Central memory CD8-positive, alpha-beta T cell (primary cell): ENCODE results near the gene MAK.
A peak's percentile ranks its signal among the peaks of the same experiment; 100 is the strongest.
"Not testable (repeated sequence)": the region's sequence is repeated elsewhere in the genome, so short reads cannot be mapped to it uniquely, and the experiment has no call there.

Source experiments
- ATAC-seq: fragments of 150-1000 bp; cut with Tn5 transposase; replicated peaks from 2 replicates; pipeline ENCODE4 v1.10.0; 2022; ENCODE audit warnings: mild to moderate bottlenecking, moderate FRiP score, moderate number of reproducible peaks; ENCODE audit not compliant: poor library complexity, severe bottlenecking; ENCODE audit errors: extremely low read depth
- DNase-seq, 2 donors: peaks; one replicate each; pipeline ENCODE4 v3.0.0; 2021; ENCODE audit warnings: low spot score in 2 of 2
- H3K27ac Mint-ChIP-seq: one replicate; pipeline ENCODE4 v1.8.0; 2022; ENCODE audit warnings: low read depth, mild to moderate bottlenecking, moderate library complexity, mixed read lengths
- H3K27me3 Mint-ChIP-seq: one replicate; pipeline ENCODE4 v1.8.0; 2022; ENCODE audit warnings: mixed read lengths
- H3K36me3 Mint-ChIP-seq: one replicate; pipeline ENCODE4 v1.8.0; 2022; ENCODE audit warnings: mild to moderate bottlenecking, moderate library complexity, mixed read lengths; ENCODE audit not compliant: insufficient read depth
- H3K4me1 Mint-ChIP-seq: one replicate; pipeline ENCODE4 v1.8.0; 2022; ENCODE audit warnings: mixed read lengths
- H3K4me3 Mint-ChIP-seq: one replicate; pipeline ENCODE4 v1.8.0; 2022; ENCODE audit warnings: mild to moderate bottlenecking, moderate library complexity, mixed read lengths
- H3K9me3 Mint-ChIP-seq: one replicate; pipeline ENCODE4 v1.8.0; 2022; ENCODE audit warnings: mixed read lengths

Gene MAK, protein sequence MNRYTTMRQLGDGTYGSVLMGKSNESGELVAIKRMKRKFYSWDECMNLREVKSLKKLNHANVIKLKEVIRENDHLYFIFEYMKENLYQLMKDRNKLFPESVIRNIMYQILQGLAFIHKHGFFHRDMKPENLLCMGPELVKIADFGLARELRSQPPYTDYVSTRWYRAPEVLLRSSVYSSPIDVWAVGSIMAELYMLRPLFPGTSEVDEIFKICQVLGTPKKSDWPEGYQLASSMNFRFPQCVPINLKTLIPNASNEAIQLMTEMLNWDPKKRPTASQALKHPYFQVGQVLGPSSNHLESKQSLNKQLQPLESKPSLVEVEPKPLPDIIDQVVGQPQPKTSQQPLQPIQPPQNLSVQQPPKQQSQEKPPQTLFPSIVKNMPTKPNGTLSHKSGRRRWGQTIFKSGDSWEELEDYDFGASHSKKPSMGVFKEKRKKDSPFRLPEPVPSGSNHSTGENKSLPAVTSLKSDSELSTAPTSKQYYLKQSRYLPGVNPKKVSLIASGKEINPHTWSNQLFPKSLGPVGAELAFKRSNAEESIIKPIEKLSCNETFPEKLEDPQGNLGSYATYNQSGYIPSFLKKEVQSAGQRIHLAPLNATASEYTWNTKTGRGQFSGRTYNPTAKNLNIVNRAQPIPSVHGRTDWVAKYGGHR

DNA sequence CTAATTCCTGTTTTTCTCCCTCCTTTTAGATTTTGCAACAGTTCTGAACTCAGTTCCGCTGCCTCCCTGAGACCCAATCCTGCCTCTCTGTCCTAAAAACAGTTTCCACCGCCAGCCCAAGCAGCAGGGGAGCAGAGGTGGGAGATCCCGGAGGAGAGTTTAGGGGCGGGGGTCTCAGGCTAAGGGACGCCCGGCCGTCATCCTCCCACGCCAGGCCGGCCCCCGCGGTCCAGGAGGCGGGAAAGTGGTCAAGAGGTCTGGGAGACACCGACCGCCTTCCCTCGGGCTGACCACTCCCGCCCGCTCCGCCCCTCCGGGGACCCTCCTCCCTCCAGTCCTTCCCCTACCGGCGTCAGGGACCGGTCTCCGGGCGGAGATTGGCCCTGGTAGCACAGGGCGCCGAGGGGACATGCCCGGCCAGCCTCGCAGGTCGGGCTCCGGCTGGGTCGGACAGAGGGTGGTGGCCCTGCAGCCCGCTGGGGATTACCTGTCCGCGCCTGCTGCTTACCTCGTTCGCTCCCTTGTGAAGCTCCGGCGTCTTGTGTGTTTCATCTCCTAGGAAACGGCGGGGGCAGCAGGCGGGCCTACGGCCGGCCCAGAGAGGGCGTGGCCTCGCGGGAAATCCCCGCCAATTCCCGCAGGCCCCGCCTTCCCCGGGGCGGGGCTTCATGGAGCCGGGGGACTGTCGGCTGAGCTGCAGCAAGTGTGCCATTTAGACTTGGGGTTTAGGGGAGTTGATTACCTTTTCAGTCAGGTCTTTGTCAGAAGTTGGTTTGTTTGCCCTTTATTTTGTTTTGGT, at the start of gene MAK:
Gene MAK (minus strand): TSS at position 545 of the 799 bp plus-strand sequence. CDS start 7,891 bp downstream, outside the sequence.
- ATAC-seq (peak; percentile 92), DNase-seq (peak; percentile 77 to 86)
- H3K9me3 Mint-ChIP-seq: no peaks in the 10 kb centered on the region
- H3K36me3 Mint-ChIP-seq: peaks cover 8% of the 10 kb centered on the region
- peak within 1 kb of the TSS; percentile 72 for H3K27ac Mint-ChIP-seq
- peak within 1 kb of the TSS; percentile 66 for H3K4me3 Mint-ChIP-seq
- peaks cover 22% of the 10 kb centered on the region for H3K4me1 Mint-ChIP-seq
- H3K27me3 Mint-ChIP-seq: peaks cover 87% of the 10 kb centered on the region

DNA sequence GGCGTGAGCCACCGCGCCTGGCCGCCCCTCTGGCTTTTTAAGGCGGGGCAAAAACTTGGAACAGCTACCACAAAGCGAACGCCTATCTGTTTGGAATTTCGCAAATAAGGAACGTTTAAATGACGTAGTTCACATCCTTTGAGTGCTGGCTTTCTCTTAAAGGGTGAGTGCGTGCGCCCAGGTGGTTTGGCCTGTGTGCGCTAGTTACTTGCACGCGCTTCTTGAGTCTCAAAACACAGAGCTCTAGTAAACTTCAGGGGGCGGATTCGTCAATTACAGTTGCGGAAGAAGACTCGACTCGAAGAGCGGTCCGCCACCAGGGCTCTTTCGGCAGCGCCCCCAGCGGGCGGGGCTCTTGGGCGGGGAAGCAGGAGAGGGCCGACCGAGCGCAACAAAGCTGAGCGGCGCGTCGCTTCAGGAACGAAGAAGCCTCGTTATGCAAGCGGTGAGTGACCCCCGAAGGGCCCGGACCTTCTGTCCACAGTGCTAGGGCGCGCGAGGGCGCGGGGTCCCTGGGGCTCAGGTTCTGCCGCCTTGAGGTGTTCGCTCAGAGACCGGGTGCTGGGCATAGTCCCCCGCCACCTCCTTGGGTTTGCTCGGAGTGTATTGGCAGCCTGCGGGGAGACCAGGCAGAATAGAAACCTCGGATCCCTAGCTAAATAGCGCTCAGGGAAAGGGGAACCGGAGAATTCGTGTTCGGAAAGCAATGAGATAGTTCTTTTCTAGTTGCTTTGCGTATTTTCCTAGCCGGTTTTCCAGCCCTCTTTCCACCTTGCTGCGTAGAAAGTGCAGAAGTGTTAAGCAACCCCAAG, 48.6 kb upstream of the MAK start, which contains the start of gene SYCP2L:
Gene SYCP2L (plus strand): TSS at position 362 of the 812 bp plus-strand sequence. CDS start 75 bp downstream, at position 437.
- Mint-ChIP-seq H3K27me3 (peaks cover 92% of the 10 kb centered on the region), H3K9me3 (no peaks in the 10 kb centered on the region), H3K27ac (no peak within 1 kb of the TSS), H3K4me3 (no peak within 1 kb of the TSS), H3K36me3 (no peaks in the 10 kb centered on the region), H3K4me1 (no peaks in the 10 kb centered on the region)
- ATAC-seq (no peak), DNase-seq (no peak)

DNA sequence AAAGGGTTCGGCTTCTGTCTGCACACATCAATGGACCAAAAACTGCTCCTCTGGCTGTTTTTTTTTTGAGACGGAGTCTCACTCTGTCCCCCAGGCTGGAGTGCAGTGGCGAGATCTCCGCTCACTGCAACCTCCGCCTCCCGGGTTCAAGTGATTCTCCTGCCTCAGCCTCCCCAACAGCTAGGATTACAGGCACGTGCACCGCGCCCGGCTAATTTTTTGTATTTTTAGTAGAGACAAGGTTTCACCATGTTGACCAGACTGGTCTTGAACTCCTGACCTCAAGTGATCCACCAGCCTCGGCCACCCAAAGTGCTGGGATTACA, 48.0 kb upstream of the MAK start:
- not testable (repeated sequence) for H3K36me3 Mint-ChIP-seq, H3K9me3 Mint-ChIP-seq, ATAC-seq, DNase-seq, H3K4me1 Mint-ChIP-seq, H3K27ac Mint-ChIP-seq, H3K4me3 Mint-ChIP-seq
- H3K27me3 Mint-ChIP-seq: peaks cover 92% of the 10 kb centered on the region

- no peaks in the 10 kb centered on the region for H3K4me1 Mint-ChIP-seq
- H3K4me3 Mint-ChIP-seq: no peak overlapping the region
- DNase-seq (no peak), ATAC-seq (no peak)
- H3K27ac Mint-ChIP-seq: no peak overlapping the region
- no peaks in the 10 kb centered on the region for H3K9me3 Mint-ChIP-seq
- H3K36me3 Mint-ChIP-seq: no peaks in the 10 kb centered on the region
- H3K27me3 Mint-ChIP-seq: peaks cover 92% of the 10 kb centered on the region
These were observed 46.1 kb upstream of the MAK start for GRCh38 chr6:10884245-10884972.

DNA sequence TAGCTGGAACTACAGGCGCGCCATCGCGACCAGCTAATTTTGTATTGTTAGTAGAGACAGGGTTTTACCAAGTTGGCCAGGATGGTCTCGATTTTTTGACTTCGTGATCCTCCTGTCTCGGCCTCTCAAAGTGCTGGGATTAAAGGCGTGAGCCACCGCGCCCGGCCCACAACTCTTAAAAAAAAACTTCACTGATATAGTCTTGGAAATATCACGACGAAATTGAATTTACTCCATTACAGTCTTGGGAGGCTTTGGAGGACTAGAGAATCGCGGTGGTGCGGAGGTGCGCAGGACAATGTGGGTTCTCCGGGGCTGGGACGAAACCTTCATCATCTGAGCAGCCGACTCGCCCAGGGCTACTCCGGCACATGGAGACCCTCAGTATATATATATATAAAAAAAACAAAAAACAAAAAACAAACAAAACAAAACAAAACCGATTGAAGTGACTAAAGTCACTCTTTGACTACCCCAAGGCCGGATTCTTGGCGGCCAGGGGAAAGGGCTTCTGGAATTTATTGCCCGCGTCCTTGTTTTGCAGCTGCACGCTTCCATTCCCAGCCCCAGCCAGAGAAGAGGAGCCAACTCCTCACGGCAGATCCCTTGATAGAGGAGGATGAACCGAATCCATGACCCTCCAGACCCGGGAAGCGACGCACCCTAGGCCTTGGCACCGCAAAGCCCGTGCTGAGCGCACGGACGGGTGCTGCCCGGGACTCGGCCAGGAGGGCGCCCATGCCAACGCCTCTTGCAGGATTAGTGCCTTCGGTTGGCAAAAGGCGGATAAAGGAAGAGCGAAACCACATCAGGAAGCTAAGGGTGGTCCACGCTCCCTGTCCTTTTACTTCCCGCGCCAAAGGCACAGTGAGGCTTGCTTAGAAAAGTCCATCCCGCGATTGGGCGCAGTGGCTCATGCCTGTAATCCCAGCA, 45.2 kb upstream of the MAK start:
- H3K27ac Mint-ChIP-seq: no peak overlapping the region
- no peak for DNase-seq
- H3K4me1 Mint-ChIP-seq: no peaks in the 10 kb centered on the region
- ATAC-seq: no peak
- no peaks in the 10 kb centered on the region for H3K9me3 Mint-ChIP-seq
- H3K27me3 Mint-ChIP-seq: peaks cover 87% of the 10 kb centered on the region
- H3K36me3 Mint-ChIP-seq: no peaks in the 10 kb centered on the region
- H3K4me3 Mint-ChIP-seq: no peak overlapping the region

GRCh38 chr6:10882657-10883171, 44.4 kb upstream of the MAK start:
- Mint-ChIP-seq H3K4me1 (no peaks in the 10 kb centered on the region), H3K9me3 (no peaks in the 10 kb centered on the region), H3K27ac (no peak overlapping the region), H3K36me3 (no peaks in the 10 kb centered on the region), H3K4me3 (no peak overlapping the region), H3K27me3 (peaks cover 78% of the 10 kb centered on the region)
- no peak for ATAC-seq
- DNase-seq: no peak

GRCh38 chr6:10882253-10882630, 43.9 kb upstream of the MAK start:
- not testable (repeated sequence) for H3K36me3 Mint-ChIP-seq, H3K27ac Mint-ChIP-seq, H3K4me3 Mint-ChIP-seq, H3K4me1 Mint-ChIP-seq, ATAC-seq, DNase-seq, H3K9me3 Mint-ChIP-seq
- peaks cover 74% of the 10 kb centered on the region for H3K27me3 Mint-ChIP-seq

DNA sequence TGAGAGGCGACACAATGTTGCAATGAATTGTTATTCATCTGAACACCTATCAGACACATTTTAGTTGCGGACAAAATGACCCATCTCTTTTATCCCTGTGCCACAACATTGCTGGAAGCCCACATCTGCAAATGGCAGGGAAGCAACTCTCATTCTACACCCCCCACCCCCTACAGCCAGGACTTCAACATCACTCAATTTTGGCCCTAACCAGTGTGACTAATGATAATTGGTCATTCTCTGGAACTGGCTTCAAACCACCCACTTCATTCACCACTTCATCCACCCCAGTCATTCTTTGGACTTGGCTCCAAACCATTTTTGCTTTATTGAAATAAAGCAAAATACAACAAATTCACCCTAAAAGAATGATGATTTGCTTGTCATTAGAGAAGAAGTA, 42.0 kb upstream of the MAK start:
- no peaks in the 10 kb centered on the region for H3K4me1 Mint-ChIP-seq
- H3K27me3 Mint-ChIP-seq: peaks cover 61% of the 10 kb centered on the region
- DNase-seq: no peak
- H3K36me3 Mint-ChIP-seq: no peaks in the 10 kb centered on the region
- H3K9me3 Mint-ChIP-seq: no peaks in the 10 kb centered on the region
- no peak overlapping the region for H3K27ac Mint-ChIP-seq
- no peak overlapping the region for H3K4me3 Mint-ChIP-seq
- no peak for ATAC-seq

GRCh38 chr6:10877871-10878270, 39.5 kb upstream of the MAK start:
- Mint-ChIP-seq H3K9me3 (no peaks in the 10 kb centered on the region), H3K4me1 (no peaks in the 10 kb centered on the region), H3K27ac (no peak overlapping the region), H3K36me3 (no peaks in the 10 kb centered on the region), H3K4me3 (no peak overlapping the region), H3K27me3 (peaks cover 53% of the 10 kb centered on the region)
- DNase-seq: no peak
- ATAC-seq: no peak

- Mint-ChIP-seq H3K4me3 (no peak overlapping the region), H3K27me3 (peaks cover 45% of the 10 kb centered on the region), H3K4me1 (no peaks in the 10 kb centered on the region), H3K27ac (no peak overlapping the region), H3K9me3 (no peaks in the 10 kb centered on the region), H3K36me3 (no peaks in the 10 kb centered on the region)
- no peak for DNase-seq
- no peak for ATAC-seq
These were observed 38.7 kb upstream of the MAK start for GRCh38 chr6:10877012-10877411.

DNA sequence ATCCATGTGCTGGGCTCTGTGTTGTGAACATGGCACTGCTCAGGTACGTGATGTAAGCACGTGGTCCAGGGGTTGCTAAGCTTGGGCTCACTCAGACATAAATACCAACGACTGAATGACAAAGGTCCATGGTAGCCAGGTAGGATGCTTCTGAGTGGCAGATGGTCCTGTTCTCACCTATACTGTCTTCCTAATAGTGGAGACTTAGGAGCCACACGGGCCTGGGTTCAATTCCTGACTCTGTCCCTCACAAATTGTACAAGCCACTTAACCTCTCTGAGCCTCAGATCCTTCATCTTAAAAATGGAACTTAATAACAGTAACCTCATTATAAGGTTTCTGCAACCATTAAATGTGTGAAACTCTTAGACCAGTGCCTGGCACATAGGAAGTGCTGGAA, 36.7 kb upstream of the MAK start:
- H3K4me1 Mint-ChIP-seq: no peaks in the 10 kb centered on the region
- no peak overlapping the region for H3K27ac Mint-ChIP-seq
- no peak overlapping the region for H3K4me3 Mint-ChIP-seq
- DNase-seq (no peak), ATAC-seq (no peak)
- no peaks in the 10 kb centered on the region for H3K36me3 Mint-ChIP-seq
- H3K9me3 Mint-ChIP-seq: no peaks in the 10 kb centered on the region
- peaks cover 35% of the 10 kb centered on the region for H3K27me3 Mint-ChIP-seq
